ENCODE data around the gene RGS3. TPM values are rescaled to one million over a fixed set of nuclear protein-coding genes. Genes with fewer than 3 reads are reported as not detected.

The RGS3 gene
- total and polyA plus RNA-seq, 2 of the 13 experiments (the other 11 are each of a cell fraction or from before 2014, with no cell fraction given) = 17.1 to 28.8 TPM

DNA sequence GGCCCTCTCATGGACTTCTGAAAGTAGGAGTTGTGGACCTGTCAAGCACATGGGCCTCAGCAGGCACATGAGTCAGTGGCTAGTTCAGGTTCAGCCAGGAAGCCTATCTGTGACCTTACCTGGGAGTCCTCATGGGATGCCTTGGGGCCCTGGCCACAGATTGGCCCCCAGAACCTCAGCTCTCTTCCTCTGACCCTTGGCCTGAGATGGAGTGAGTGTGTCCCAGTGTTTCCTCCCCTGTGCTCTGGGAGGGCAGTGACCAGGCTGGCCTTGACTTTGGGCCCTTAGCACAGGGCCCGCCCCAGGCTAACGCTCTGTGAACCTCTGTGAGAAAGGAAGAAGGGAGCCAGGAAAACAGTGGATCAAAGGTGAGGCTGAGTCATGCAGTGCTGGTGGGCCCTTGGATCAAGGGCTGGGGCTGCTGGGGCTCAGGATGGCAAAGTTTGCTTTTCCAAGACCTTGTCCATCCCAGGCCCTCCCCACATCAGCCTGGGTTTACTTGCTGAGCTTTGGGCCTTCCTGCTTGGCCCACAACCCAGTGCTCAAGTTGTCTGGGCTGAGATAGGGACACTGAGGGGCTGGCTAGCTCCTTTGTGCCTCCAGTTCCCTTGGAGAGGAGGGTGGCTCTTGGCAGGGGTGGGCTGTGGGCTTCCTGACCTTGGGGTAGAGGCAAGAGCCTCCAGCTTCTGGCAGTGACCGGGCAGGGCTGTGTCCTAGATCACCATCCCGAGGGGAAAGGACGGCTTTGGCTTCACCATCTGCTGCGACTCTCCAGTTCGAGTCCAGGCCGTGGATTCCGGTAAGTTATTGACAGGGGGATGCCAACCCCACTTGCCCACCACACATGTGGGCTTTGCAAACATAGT is 41.4 kb downstream of the RGS3 start (continued):
- TF ChIP-seq HMGXB3 (CRISPR knock-in tag; IDR thresholded peaks at IDR 0.05; ENCODE audit: borderline replicate concordance) = 0 out of 2 replicates have a peak, but pooled peaks have one; percentile 52
- no peak for TF ChIP-seq CC2D1A (CRISPR knock-in tag; IDR thresholded peaks at IDR 0.05)
- peak; percentile 89 for TF ChIP-seq ZMYM4 (CRISPR knock-in tag; IDR thresholded peaks at IDR 0.05)
- TF ChIP-seq KDM1A (CRISPR knock-in tag; IDR thresholded peaks at IDR 0.05) = peak; percentile 84
- TF ChIP-seq TEAD2 (CRISPR knock-in tag; IDR thresholded peaks at IDR 0.05) = no peak
- TF ChIP-seq TP53 (CRISPR knock-in tag; conservative IDR thresholded peaks at IDR 0.05) = no peak
- TF ChIP-seq, protein P1, sequence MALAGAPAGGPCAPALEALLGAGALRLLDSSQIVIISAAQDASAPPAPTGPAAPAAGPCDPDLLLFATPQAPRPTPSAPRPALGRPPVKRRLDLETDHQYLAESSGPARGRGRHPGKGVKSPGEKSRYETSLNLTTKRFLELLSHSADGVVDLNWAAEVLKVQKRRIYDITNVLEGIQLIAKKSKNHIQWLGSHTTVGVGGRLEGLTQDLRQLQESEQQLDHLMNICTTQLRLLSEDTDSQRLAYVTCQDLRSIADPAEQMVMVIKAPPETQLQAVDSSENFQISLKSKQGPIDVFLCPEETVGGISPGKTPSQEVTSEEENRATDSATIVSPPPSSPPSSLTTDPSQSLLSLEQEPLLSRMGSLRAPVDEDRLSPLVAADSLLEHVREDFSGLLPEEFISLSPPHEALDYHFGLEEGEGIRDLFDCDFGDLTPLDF (CRISPR knock-in tag; IDR thresholded peaks at IDR 0.05) = no peak
- TF ChIP-seq MEF2D (CRISPR knock-in tag; IDR thresholded peaks at IDR 0.05) = peak; percentile 96
- no peak for TF ChIP-seq ZC3H4 (CRISPR knock-in tag; IDR thresholded peaks at IDR 0.05; ENCODE audit: borderline replicate concordance)
- no peak for TF ChIP-seq PRPF4 (IDR thresholded peaks at IDR 0.05; ENCODE audit: low read depth, low read length, poor library complexity, severe bottlenecking)
- peak; percentile 63; the same call in 1 of the 2 replicates for TF ChIP-seq PRMT3 (CRISPR knock-in tag; IDR thresholded peaks at IDR 0.05; ENCODE audit: borderline replicate concordance, low read depth)
- peak; percentile 65; the same call in 1 of the 2 replicates for TF ChIP-seq NFKB2 (CRISPR knock-in tag; IDR thresholded peaks at IDR 0.05; ENCODE audit: borderline replicate concordance)
- TF ChIP-seq MTF2 (CRISPR knock-in tag; IDR thresholded peaks at IDR 0.05; ENCODE audit: borderline replicate concordance) = no peak
- no peak for TF ChIP-seq DBP (CRISPR knock-in tag; IDR thresholded peaks at IDR 0.05; ENCODE audit: not compliant biosample characterization)
- no peak for TF ChIP-seq ZNF468 (CRISPR knock-in tag; IDR thresholded peaks at IDR 0.05)
- TF ChIP-seq SKI (IDR thresholded peaks at IDR 0.05; ENCODE audit: partially characterized antibody) = peak; percentile 99
- TF ChIP-seq SAP130 (CRISPR knock-in tag; IDR thresholded peaks at IDR 0.05; ENCODE audit: low read depth) = peak; percentile 94
- peak; percentile 58; the same call in 1 of the 2 replicates for TF ChIP-seq SALL2 (CRISPR knock-in tag; IDR thresholded peaks at IDR 0.05)
- no peak for TF ChIP-seq GPN1 (CRISPR knock-in tag; IDR thresholded peaks at IDR 0.05; ENCODE audit: borderline replicate concordance)
- TF ChIP-seq, protein P2, sequence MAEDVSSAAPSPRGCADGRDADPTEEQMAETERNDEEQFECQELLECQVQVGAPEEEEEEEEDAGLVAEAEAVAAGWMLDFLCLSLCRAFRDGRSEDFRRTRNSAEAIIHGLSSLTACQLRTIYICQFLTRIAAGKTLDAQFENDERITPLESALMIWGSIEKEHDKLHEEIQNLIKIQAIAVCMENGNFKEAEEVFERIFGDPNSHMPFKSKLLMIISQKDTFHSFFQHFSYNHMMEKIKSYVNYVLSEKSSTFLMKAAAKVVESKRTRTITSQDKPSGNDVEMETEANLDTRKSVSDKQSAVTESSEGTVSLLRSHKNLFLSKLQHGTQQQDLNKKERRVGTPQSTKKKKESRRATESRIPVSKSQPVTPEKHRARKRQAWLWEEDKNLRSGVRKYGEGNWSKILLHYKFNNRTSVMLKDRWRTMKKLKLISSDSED (CRISPR knock-in tag; IDR thresholded peaks at IDR 0.05) = no peak
- no peak for TF ChIP-seq BRD4 (CRISPR knock-in tag; IDR thresholded peaks at IDR 0.05)
- no peak for TF ChIP-seq ZNF781 (CRISPR knock-in tag; IDR thresholded peaks at IDR 0.05; ENCODE audit: borderline replicate concordance, not compliant biosample characterization)
- TF ChIP-seq DMAP1 (CRISPR knock-in tag; IDR thresholded peaks at IDR 0.05) = peak; percentile 91; the same call in 1 of the 2 replicates
